ENCODE data around the gene RET.

The RET gene

GRCh38 chr10:43043342-43043772 lies 33.5 kb upstream of the RET start:
- no peak overlapping the region for H3K4me3 ChIP-seq (ENCODE audit: low read depth, low read length)
- TF ChIP-seq MAX (IDR thresholded peaks at IDR 0.05; ENCODE audit: low read depth, low read length) (no peak), POLR2A (IDR thresholded peaks at IDR 0.05; ENCODE audit: extremely low read depth, insufficient read length) (no peak), MYC (IDR thresholded peaks at IDR 0.05; ENCODE audit: low read depth, low read length) (no peak), CTCF (IDR thresholded peaks at IDR 0.05; ENCODE audit: low read depth, low read length) (no peak)
- no peak for DNase-seq (ENCODE audit: low read depth)

GRCh38 chr10:43043773-43044447 lies 33.0 kb upstream of the RET start:
- TF ChIP-seq CTCF (IDR thresholded peaks at IDR 0.05; ENCODE audit: low read depth, low read length), result no peak
- TF ChIP-seq POLR2A (IDR thresholded peaks at IDR 0.05; ENCODE audit: extremely low read depth, insufficient read length), result no peak
- TF ChIP-seq MYC (IDR thresholded peaks at IDR 0.05; ENCODE audit: low read depth, low read length), result peak; percentile 33; the same call in 1 of the 2 replicates
- peak; percentile 35; the same call in 1 of the 2 replicates for TF ChIP-seq MAX (IDR thresholded peaks at IDR 0.05; ENCODE audit: low read depth, low read length)
- H3K4me3 ChIP-seq (ENCODE audit: low read depth, low read length), result no peak overlapping the region
- DNase-seq (ENCODE audit: low read depth), result peak; percentile 66

- TF ChIP-seq CTCF (IDR thresholded peaks at IDR 0.05; ENCODE audit: low read depth, low read length), result no peak
- peak; percentile 79 for DNase-seq (ENCODE audit: low read depth)
- no peak overlapping the region for H3K4me3 ChIP-seq (ENCODE audit: low read depth, low read length)
Measured at GRCh38 chr10:43044448-43044921, 32.4 kb upstream of the RET start.

GRCh38 chr10:43044961-43045621 lies 31.8 kb upstream of the RET start:
- peak; percentile 87 for DNase-seq (ENCODE audit: low read depth)
- TF ChIP-seq POLR2A (IDR thresholded peaks at IDR 0.05; ENCODE audit: extremely low read depth, insufficient read length) (no peak), MAX (IDR thresholded peaks at IDR 0.05; ENCODE audit: low read depth, low read length) (no peak; the same call in 1 of the 2 replicates), MYC (IDR thresholded peaks at IDR 0.05; ENCODE audit: low read depth, low read length) (no peak), CTCF (IDR thresholded peaks at IDR 0.05; ENCODE audit: low read depth, low read length) (no peak)
- no peak overlapping the region for H3K4me3 ChIP-seq (ENCODE audit: low read depth, low read length)

GRCh38 chr10:43045631-43046287 lies 31.1 kb upstream of the RET start:
- DNase-seq (ENCODE audit: low read depth), result peak; percentile 48
- TF ChIP-seq CTCF (IDR thresholded peaks at IDR 0.05; ENCODE audit: low read depth, low read length), result no peak
- TF ChIP-seq MYC (IDR thresholded peaks at IDR 0.05; ENCODE audit: low read depth, low read length), result no peak
- no peak for TF ChIP-seq MAX (IDR thresholded peaks at IDR 0.05; ENCODE audit: low read depth, low read length)
- TF ChIP-seq POLR2A (IDR thresholded peaks at IDR 0.05; ENCODE audit: extremely low read depth, insufficient read length), result no peak
- H3K4me3 ChIP-seq (ENCODE audit: low read depth, low read length), result no peak overlapping the region

Measured in NB4 (cell line).